ENCODE measurements around the gene DESI2. TPM values are rescaled to one million over a fixed set of nuclear protein-coding genes. Genes with fewer than 3 reads are reported as not detected.
A peak's percentile ranks its signal among the peaks of the same experiment; 100 is the strongest.
"Not testable (repeated sequence)": the region's sequence is repeated elsewhere in the genome, so short reads cannot be mapped to it uniquely, and the experiment has no call there.

The DESI2 gene
- total RNA-seq, 3 donors from 2014 or later, result 26.9 to 30.6 (median 29.7) TPM

GRCh38 chr1:244662599-244662998 lies 9.7 kb downstream of the DESI2 start:
- peaks cover 13% of the 10 kb centered on the region for H3K4me1 ChIP-seq (ENCODE audit: low read depth)
- peak; percentile 91 for ATAC-seq
- peak in 1 of 3 donors; percentile 30 for DNase-seq

GRCh38 chr1:244664353-244664752 lies 11.4 kb downstream of the DESI2 start:
- intact Hi-C loops (cut with DNase I, micrococcal nuclease), result no loop called here
- no peak for TF ChIP-seq CTCF (IDR thresholded peaks at IDR 0.05)
- no peak for DNase-seq
- Histone ChIP-seq H3K4me3 (no peak overlapping the region), H3K36me3 (ENCODE audit: low read depth) (no peaks in the 10 kb centered on the region), H3K9me3 (no peaks in the 10 kb centered on the region), H3K4me1 (ENCODE audit: low read depth) (peaks cover 13% of the 10 kb centered on the region)
- ATAC-seq, result no peak

More at GRCh38 chr1:244662599-244662998, 9.7 kb downstream of the DESI2 start:
- TF ChIP-seq CTCF (IDR thresholded peaks at IDR 0.05), result no peak
- Histone ChIP-seq H3K9me3 (no peaks in the 10 kb centered on the region), H3K36me3 (ENCODE audit: low read depth) (no peaks in the 10 kb centered on the region), H3K4me3 (no peak overlapping the region)
- intact Hi-C loops (cut with DNase I, micrococcal nuclease), result no loop called here

GRCh38 chr1:244665771-244666217 lies 12.9 kb downstream of the DESI2 start:
- Histone ChIP-seq H3K36me3 (ENCODE audit: low read depth) (no peaks in the 10 kb centered on the region), H3K9me3 (no peaks in the 10 kb centered on the region), H3K4me3 (no peak overlapping the region), H3K4me1 (ENCODE audit: low read depth) (peaks cover 13% of the 10 kb centered on the region)
- intact Hi-C loops (cut with DNase I, micrococcal nuclease), result no loop called here
- ATAC-seq, result peak; percentile 44
- no peak for TF ChIP-seq CTCF (IDR thresholded peaks at IDR 0.05)
- no peak for DNase-seq

GRCh38 chr1:244666672-244667418 lies 13.9 kb downstream of the DESI2 start:
- H3K36me3 ChIP-seq (ENCODE audit: low read depth); DNase-seq; H3K4me3 ChIP-seq; H3K9me3 ChIP-seq; intact Hi-C loops (cut with DNase I, micrococcal nuclease); ATAC-seq: not testable (repeated sequence)
- H3K4me1 ChIP-seq (ENCODE audit: low read depth), result peaks cover 13% of the 10 kb centered on the region

- Histone ChIP-seq H3K9me3 (no peaks in the 10 kb centered on the region), H3K4me3 (no peak overlapping the region), H3K4me1 (ENCODE audit: low read depth) (peaks cover 11% of the 10 kb centered on the region), H3K36me3 (ENCODE audit: low read depth) (no peaks in the 10 kb centered on the region)
- no peak for DNase-seq
- ATAC-seq, result no peak
- TF ChIP-seq CTCF (IDR thresholded peaks at IDR 0.05), result no peak
- intact Hi-C loops (cut with DNase I, micrococcal nuclease), result no loop called here
Measured at GRCh38 chr1:244667797-244668196, 14.9 kb downstream of the DESI2 start.

GRCh38 chr1:244672946-244673682 lies 20.2 kb downstream of the DESI2 start:
- ATAC-seq, result no peak
- no peak for DNase-seq
- Histone ChIP-seq H3K4me1 (ENCODE audit: low read depth) (peaks cover 6% of the 10 kb centered on the region), H3K4me3 (no peak overlapping the region), H3K9me3 (no peaks in the 10 kb centered on the region), H3K36me3 (ENCODE audit: low read depth) (no peaks in the 10 kb centered on the region)
- intact Hi-C loops (cut with DNase I, micrococcal nuclease), result no loop called here
- TF ChIP-seq CTCF (IDR thresholded peaks at IDR 0.05), result no peak
